ENCODE results near the gene WIPF3.

GRCh38 chr7:29847496-29847895 is 41.2 kb downstream of the WIPF3 start:
- TF ChIP-seq, protein P1, sequence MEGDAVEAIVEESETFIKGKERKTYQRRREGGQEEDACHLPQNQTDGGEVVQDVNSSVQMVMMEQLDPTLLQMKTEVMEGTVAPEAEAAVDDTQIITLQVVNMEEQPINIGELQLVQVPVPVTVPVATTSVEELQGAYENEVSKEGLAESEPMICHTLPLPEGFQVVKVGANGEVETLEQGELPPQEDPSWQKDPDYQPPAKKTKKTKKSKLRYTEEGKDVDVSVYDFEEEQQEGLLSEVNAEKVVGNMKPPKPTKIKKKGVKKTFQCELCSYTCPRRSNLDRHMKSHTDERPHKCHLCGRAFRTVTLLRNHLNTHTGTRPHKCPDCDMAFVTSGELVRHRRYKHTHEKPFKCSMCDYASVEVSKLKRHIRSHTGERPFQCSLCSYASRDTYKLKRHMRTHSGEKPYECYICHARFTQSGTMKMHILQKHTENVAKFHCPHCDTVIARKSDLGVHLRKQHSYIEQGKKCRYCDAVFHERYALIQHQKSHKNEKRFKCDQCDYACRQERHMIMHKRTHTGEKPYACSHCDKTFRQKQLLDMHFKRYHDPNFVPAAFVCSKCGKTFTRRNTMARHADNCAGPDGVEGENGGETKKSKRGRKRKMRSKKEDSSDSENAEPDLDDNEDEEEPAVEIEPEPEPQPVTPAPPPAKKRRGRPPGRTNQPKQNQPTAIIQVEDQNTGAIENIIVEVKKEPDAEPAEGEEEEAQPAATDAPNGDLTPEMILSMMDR (IDR thresholded peaks at IDR 0.05) = no peak
- no peak for TF ChIP-seq POLR2A (IDR thresholded peaks at IDR 0.05)
- TF ChIP-seq EP300 (IDR thresholded peaks at IDR 0.05) = no peak
- TF ChIP-seq POLR2AphosphoS5 (IDR thresholded peaks at IDR 0.05) = no peak

All from gastroesophageal sphincter (tissue), 3 donors.